Activated naive CD4-positive, alpha-beta T cell treated with Interleukin-2 at 50 U/mL for 16 hours (primary cell): Measurements from ENCODE around the gene GNPAT.

Source experiments
- DNase-seq: peaks from one replicate; pipeline ENCODE4 v3.0.0-alpha.2; 2020

Gene GNPAT

DNA sequence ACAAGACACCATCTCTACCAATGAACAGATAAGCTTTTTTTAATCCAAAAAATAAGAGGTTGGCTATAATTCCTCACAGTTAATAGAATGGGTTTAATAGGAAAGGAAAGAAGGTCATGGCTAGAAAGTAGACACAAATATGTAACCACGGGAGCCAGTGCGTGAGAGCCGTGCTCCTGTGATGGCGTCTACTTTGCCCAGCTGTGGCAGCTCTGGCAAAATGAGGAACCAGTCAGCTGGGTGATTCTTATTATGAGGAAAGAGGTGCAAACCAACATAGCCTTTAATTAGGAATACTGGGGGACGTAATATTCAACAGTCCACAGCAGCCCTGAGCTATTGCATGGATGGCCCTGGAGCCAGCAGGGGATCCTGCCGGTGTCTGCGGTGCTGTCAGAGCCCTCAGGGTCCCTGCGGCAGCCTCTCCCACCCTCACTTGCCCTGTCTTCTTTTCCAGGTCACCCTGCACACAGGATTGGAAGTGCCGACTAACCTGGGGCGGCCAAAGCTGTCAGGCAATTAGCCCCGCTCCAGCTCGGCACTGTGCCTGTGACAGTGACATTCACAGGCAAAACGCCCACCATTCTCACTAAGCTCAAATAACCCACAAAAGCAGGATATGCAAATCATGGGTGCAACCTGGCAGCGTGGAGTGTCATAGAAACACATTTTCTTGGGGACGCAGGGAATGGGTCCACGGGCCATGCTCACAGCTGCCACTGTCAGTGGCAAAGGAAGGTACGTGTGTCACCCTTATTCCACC, 25.9 kb upstream of the GNPAT start:
- no peak for DNase-seq

GRCh38 chr1:231215681-231216385, 25.2 kb upstream of the GNPAT start:
- no peak for DNase-seq

DNA sequence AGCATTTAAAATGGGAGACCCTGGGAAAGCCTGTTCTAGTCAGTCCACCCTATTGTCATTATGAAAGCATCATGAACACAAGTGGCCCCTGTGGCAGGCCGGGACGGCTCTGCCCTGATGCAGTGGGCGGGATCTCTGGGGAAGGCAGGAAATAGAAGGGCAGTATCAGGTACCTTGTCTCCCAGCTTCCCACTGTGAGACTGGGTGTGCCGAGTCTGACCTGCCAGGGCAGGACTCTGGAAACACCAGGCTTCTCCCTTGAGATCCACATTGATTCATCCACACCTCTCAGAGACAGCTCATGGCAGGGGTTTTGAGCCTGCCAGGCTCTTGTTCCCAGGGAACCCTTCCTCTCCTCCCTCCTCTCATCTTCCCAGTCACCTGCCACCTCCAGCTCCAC, 24.5 kb upstream of the GNPAT start:
- no peak for DNase-seq

DNA sequence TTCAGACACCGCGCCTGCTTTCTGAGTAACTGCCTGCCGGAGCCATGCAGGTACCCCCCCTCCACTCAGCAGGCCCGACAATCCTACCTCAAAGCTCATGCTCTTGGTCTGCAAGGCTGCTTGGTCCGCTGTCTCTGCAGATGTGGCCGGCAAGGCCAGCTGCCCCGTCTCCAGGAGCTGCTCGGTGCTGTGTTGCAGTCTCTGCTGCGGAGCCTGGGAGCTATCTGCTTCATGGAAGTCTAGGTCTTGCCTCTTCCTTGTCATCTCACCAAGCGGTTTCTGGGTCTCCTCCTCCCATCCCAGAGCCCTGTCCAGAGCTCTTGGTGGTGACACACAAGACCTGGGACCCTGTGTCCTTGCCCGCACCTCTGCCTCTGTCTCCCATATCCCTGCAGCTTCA, 24.0 kb upstream of the GNPAT start:
- DNase-seq: no peak

GRCh38 chr1:231218078-231218477, 22.9 kb upstream of the GNPAT start:
- no peak for DNase-seq

DNA sequence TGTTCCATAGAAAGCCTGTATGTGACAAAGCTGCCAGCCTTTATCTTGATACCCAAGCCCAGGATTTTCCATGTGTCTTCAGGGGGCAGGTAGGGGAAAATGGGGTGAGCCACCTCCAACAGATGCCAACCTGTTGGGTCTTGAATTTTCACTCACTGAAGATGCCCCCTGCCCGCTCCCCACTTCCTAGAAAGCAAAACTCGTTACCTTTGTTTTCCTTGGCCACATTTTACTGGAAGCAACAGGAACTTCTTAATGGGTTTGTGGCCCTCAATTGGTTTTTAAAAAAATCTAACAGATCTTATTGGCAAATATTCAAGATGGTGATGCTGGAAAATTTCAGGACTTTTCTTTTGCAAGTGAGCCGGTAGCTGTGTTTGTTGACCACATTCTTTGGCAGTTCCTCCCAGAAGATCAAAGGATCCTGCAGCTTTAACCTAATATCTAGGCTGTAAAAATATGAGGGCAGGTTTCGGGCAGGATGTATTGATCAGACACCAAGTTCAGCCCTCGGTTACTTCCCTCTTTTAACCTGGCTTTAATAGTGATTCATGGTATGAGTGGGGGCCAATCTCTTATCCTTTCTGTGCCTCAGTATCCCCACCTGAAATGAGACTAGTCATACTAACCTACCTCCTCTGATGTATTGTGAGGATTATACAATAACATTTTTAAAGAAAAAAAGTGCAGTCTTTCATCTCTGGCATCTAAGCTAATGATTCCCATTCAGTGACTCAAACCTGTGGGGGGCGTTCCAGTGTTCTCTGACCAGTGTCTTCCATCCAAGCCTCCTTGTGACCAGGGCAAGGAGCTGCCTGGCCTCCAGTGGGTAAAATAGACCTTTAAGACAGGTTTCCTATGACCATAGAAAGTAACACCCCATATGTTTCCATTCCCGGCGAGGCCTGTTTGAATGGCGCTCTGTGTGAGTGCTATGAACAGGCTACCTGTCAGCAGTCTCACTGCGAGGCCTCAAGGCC, 21.3 kb upstream of the GNPAT start:
- no peak for DNase-seq

DNA sequence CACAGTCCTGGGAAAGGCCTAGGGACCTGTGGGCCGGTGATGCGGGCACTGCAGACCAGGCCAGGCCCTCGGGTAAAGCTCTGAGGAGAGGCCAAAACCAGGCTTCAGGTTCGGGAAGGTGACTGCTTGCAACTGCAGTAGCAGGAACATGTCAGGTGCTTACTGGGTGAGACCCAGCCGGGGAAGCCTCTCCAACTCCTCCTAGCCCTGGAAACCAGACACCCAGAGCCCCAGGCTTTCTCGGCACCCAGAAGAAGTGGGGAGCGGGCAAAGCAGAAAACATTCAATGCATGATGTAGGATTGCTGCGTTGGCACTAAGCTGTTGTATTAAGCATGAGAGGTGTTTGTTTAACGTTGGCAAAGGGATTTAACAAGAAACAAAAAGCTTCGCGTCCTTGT, 20.2 kb upstream of the GNPAT start:
- no peak for DNase-seq

GRCh38 chr1:231226156-231226555, 14.9 kb upstream of the GNPAT start:
- DNase-seq: no peak

DNA sequence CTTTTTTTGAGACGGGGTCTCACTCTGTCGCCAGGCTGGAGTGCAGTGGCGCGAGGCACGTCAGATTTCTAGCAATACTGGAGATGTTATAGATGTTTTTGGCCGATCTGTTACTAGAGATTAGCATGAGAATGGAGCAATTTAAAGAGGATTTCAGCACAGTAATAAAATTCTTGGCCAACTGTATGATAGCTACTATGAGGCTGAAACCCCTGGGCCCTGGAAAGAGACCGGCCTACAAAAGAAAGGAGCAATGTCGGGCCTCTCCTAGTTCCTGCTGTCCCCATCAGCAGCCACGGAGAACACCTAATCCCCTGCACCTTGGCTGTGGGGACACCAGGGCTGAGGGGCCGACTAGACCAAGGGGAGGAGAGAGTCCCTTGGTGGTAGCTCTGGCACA, 9.5 kb upstream of the GNPAT start:
- no peak for DNase-seq

- DNase-seq: no peak
Measured at GRCh38 chr1:231232870-231233734, 7.9 kb upstream of the GNPAT start.

- no peak for DNase-seq
Measured at GRCh38 chr1:231233735-231234417, 7.1 kb upstream of the GNPAT start.

DNA sequence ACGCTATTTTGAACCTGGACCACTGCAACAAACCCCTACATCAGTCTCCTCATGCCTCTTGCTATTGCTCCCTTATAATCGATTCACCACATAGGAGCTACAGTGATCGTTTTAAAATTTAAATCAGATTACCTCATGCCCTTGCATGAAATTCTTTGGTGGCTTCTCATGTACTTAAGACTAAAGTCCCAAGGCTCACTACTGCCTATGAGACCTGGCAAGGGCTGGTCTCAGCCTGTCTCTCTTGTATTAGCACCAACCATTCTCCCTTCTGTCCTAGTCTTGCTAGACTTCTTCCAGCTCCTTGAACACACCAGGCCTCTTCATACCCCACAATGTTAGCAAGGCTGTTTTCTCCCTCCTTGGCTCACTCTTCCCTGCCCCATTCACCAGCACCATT, 6.5 kb upstream of the GNPAT start:
- no peak for DNase-seq

DNA sequence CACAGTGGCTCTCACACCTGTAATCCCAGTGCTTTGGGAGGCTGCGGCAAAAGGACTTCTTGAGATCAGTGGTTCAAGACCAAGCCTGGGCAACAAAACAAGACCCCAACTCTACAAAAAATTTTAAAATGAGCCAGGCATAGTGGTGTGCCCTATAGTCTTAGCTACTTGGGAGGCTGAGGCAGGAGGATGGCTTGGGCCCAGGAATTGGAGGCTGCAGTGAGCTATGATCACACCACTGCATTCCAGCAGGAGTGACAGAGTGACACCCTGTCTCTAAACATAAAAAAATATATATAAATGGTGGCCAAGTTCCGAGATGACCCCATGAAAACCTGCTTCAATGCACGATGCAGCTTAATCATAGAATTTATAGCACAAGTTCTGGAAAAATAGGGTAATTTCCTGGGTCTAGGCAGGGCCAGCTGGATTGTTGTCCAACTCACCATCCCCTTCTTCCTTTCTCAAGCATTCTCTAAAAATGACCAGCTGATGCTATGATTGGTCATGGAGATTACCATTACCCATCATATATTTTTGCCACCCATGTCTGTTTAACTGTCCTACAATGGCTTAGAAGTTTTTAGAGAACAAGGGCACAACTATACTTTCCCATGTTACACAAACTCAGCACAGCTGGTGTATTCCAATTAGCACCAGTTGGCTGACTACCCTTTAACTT, 5.3 kb upstream of the GNPAT start:
- DNase-seq: no peak

DNA sequence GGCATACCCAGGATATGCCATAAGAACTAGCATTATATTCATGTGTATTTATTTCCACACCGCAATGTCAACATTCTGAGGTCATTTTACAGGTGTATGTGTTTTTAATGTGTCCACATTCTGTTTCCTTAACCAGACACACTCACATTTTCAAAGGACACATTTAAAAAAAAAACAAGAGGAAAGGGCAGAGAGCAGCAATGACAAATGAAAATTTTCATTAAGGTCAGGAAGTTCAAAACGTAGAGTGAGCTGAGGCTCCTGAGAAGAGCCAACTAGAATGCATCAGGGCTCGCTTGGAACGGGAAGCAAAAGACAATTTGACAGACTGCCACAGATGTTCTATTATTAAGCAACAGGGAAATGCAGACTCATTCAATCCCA, 4.8 kb upstream of the GNPAT start:
- no peak for DNase-seq

DNA sequence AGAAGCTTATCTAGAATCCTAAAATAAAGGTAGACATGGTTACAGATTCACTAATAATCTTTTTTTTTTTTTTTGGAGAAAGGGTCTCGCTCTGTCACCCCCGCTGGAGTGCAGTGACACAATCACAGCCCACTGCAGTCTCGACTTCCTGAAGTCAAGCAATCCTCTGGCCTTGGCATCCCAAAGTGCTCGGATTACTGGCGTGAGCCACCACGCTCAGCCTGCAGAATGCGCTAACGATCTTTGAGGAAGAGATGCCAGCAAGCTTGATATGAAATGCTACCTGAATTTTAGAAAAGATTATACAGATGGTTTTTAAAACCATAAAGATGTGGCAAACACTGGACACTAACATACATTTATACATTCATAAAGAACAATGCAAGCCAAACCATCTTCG, 4.1 kb upstream of the GNPAT start:
- no peak for DNase-seq

DNA sequence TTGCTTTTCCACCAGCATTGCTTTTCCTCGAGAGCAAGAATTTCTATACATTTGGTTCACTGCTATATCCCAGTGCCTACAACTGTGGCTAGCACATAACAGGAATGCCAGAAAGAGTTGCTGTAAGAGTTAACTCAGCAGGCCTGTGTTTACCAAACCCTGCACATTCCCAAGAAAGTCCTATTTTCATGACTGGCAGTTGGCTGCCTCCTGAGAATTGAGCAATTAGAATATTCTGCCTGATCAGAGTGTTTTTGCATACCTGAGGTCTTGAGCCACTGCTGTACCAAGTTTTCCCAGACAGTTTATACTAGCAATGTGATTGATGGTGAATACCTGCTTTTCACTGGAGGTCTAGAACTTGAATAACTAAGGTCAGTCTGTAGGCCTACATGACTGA, 2.7 kb upstream of the GNPAT start:
- no peak for DNase-seq

DNA sequence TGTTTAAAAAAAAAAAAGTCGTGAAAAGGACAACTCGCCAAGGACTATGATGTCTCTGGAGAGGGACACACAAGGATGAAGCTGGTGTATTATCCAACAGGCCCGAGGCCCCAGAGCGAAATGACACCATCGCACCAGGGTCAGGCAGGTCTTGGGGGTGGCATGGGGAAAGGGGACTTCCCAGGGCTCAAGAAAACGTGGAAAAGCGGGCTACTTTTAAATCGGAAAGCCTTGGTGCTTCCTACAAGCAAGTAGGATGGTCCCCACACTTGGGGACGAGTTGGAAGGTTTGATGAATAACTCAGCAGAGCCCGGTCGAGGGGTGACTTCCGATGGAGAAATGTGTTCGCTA, 505 bp upstream of the GNPAT start:
- DNase-seq: no peak

DNA sequence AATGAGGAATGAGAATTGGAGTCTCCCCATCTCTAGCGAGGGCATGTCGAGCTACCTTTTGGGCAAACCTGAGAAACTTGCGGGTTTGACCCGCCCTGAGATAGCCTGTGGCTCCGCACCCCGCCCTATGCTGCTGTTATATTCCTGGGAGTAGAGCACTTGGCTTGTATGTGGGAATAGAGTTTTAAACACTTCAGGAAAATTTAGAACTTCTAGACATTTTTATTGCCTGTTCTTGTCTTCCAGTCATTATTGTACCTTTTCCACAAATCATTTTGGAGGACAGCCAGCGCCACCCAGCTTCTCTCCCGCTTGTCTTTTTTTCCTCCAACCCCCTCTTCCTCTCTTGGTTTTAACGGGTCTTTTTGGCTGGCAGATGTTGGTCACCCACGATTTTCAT, 738 bp downstream of the GNPAT start:
- no peak for DNase-seq

- no peak for DNase-seq
Measured at GRCh38 chr1:231242516-231243198, 1.6 kb downstream of the GNPAT start.

- no peak for DNase-seq
Measured at GRCh38 chr1:231248778-231249177, 7.8 kb downstream of the GNPAT start.

DNA sequence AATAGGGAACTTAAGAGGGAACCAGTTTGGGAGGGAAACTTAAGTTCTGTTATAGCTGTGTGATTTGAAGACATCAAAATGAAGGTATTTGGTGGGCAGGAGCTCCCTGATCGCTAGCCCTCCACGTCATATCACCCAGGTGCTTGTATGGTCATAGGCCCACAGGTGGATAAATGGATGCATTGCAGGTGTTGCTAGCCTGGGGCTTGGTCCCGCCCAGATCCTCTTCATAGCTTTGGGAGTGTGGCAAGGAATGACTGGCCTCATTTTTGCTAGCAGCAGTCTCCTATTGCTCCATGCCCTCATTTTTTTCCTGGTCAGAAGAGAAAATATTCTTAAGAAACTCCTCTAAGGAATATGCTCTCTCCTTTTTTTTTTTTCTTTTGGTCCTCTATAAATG, 11.3 kb downstream of the GNPAT start:
- DNase-seq: no peak
